Skeletal muscle tissue (tissue), 4 donors: ENCODE measurements around the gene PRKG1. TPM values are rescaled to one million over a fixed set of nuclear protein-coding genes. Genes with fewer than 3 reads are reported as not detected.
A peak's percentile ranks its signal among the peaks of the same experiment; 100 is the strongest.
"Not testable (repeated sequence)": the region's sequence is repeated elsewhere in the genome, so short reads cannot be mapped to it uniquely, and the experiment has no call there.

ENCODE experiments used
- H3K27ac ChIP-seq: one replicate; pipeline ENCODE4 v1.7.0; 2013; ENCODE audit warnings: mild to moderate bottlenecking, low read depth, low read length, inconsistent platforms
- H3K27me3 ChIP-seq, 3 donors: one replicate each; pipeline ENCODE4 v1.7.0; 2013; ENCODE audit warnings: low read length in 3 of 3; ENCODE audit not compliant: control insufficient read depth in 3 of 3, insufficient read depth in 3 of 3
- H3K36me3 ChIP-seq, 3 donors: one replicate each; pipeline ENCODE4 v1.7.0; 2013; ENCODE audit warnings: low read length in 3 of 3; ENCODE audit not compliant: control insufficient read depth in 3 of 3, insufficient read depth in 3 of 3
- H3K4me1 ChIP-seq, 3 donors: one replicate each; pipeline ENCODE4 v1.7.0; 2013; ENCODE audit warnings: low read length in 3 of 3, mild to moderate bottlenecking in 3 of 3; ENCODE audit not compliant: control insufficient read depth in 3 of 3, insufficient read depth in 3 of 3
- H3K4me3 ChIP-seq, 3 donors: one replicate each; pipeline ENCODE4 v1.7.0; 2013; ENCODE audit warnings: low read length in 3 of 3
- H3K9ac ChIP-seq, 3 donors: one replicate each; pipeline ENCODE4 v1.7.0; 2013; ENCODE audit warnings: low read length in 3 of 3, mild to moderate bottlenecking in 3 of 3, moderate library complexity in 2 of 3, low read depth in 1 of 3
- H3K9me3 ChIP-seq, 3 donors: one replicate each; pipeline ENCODE4 v1.7.0; 2013; ENCODE audit warnings: low read length in 3 of 3; ENCODE audit not compliant: control insufficient read depth in 3 of 3
- total RNA-seq: library from RNA; depleted of rRNA; stranded (reverse); fragments of >200 nt; gene quantifications from one replicate; pipeline ENCODE4 v1.2.3, GENCODE V29; 2014
- donor health status: Osteomylitis.

Gene PRKG1
- total RNA-seq, 1 donor from 2014 or later = 44.9 TPM

GRCh38 chr10:52197098-52197497 is 1122.8 kb downstream of the PRKG1 start:
- H3K36me3 ChIP-seq = no peaks in the 10 kb centered on the region
- peaks cover 0 to 5% (median 0%) of the 10 kb centered on the region in 3 donors for H3K4me1 ChIP-seq
- H3K27ac ChIP-seq = peak overlapping the region; percentile 61
- peak overlapping the region in 2 of 3 donors; percentile 2 to 34 for H3K9ac ChIP-seq
- no peaks in the 10 kb centered on the region for H3K27me3 ChIP-seq
- H3K4me3 ChIP-seq = peak overlapping the region in 2 of 3 donors; percentile 1 to 2
- H3K9me3 ChIP-seq = no peaks in the 10 kb centered on the region

GRCh38 chr10:52198540-52198939 is 1124.3 kb downstream of the PRKG1 start:
- Histone ChIP-seq H3K27me3 (no peaks in the 10 kb centered on the region), H3K27ac (no peak overlapping the region), H3K4me3 (no peak overlapping the region), H3K4me1 (peaks cover 0 to 5% (median 0%) of the 10 kb centered on the region in 3 donors), H3K9me3 (no peaks in the 10 kb centered on the region), H3K36me3 (no peaks in the 10 kb centered on the region), H3K9ac (no peak overlapping the region)

DNA sequence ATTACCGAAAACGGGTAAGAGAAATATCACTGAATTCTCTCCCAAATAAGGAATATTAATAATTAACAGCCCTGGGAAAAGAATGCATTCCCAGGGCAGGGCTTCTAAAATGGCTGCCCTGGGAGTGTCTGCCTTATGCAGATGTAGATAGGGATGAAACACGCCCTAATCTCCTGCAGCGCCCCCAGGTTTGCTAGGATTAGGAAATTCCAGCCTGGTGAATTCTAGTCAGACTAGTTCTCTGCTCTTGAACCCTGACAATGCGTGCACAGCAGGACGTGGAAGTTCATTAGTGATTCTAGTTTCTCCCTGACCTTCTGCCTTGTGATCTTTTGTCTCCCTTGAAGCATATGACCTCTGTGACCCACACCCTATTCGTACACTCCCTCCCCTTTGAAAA is 1130.6 kb downstream of the PRKG1 start:
- not testable (repeated sequence) for H3K36me3 ChIP-seq, H3K9ac ChIP-seq, H3K9me3 ChIP-seq, H3K4me3 ChIP-seq, H3K27ac ChIP-seq, H3K27me3 ChIP-seq
- peaks cover 0 to 16% (median 10%) of the 10 kb centered on the region in 3 donors for H3K4me1 ChIP-seq

GRCh38 chr10:52208365-52208764 is 1134.1 kb downstream of the PRKG1 start:
- no peak overlapping the region for H3K9ac ChIP-seq

GRCh38 chr10:52210161-52210560 is 1135.9 kb downstream of the PRKG1 start:
- peaks cover 0 to 29% (median 13%) of the 10 kb centered on the region in 3 donors for H3K4me1 ChIP-seq
- H3K9ac ChIP-seq = no peak overlapping the region
- H3K4me3 ChIP-seq = no peak overlapping the region
- H3K36me3 ChIP-seq = no peaks in the 10 kb centered on the region
- H3K27ac ChIP-seq = no peak overlapping the region
- no peaks in the 10 kb centered on the region for H3K27me3 ChIP-seq
- H3K9me3 ChIP-seq = no peaks in the 10 kb centered on the region

More at GRCh38 chr10:52208365-52208764, 1134.1 kb downstream of the PRKG1 start:
- H3K27ac ChIP-seq = no peak overlapping the region
- peaks cover 0 to 26% (median 13%) of the 10 kb centered on the region in 3 donors for H3K4me1 ChIP-seq
- H3K36me3 ChIP-seq = no peaks in the 10 kb centered on the region
- no peaks in the 10 kb centered on the region for H3K9me3 ChIP-seq
- no peaks in the 10 kb centered on the region for H3K27me3 ChIP-seq
- no peak overlapping the region for H3K4me3 ChIP-seq

DNA sequence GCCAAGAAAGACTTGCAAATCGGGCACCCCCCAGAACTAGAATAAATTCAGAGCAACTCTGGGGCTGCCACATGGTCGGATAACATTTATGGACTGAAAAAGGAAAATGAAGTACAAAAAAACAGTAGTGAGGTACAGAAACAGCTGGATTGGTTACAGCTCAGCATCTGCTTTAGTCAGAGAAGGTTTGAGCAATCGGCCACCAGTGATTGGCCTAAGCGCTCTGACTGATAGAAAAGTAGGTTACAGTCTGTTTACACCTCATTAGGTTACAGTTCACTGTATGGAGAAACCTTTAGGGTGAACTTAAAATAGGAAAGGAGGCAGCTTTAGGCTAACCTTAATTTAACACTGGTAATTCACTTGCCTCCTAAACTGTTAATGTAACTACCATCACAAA is 1137.8 kb downstream of the PRKG1 start:
- Histone ChIP-seq H3K9me3 (no peaks in the 10 kb centered on the region), H3K4me1 (peaks cover 4 to 31% (median 13%) of the 10 kb centered on the region in 3 donors), H3K27ac (peak overlapping the region; percentile 1), H3K9ac (no peak overlapping the region), H3K27me3 (no peaks in the 10 kb centered on the region), H3K36me3 (no peaks in the 10 kb centered on the region), H3K4me3 (no peak overlapping the region)

DNA sequence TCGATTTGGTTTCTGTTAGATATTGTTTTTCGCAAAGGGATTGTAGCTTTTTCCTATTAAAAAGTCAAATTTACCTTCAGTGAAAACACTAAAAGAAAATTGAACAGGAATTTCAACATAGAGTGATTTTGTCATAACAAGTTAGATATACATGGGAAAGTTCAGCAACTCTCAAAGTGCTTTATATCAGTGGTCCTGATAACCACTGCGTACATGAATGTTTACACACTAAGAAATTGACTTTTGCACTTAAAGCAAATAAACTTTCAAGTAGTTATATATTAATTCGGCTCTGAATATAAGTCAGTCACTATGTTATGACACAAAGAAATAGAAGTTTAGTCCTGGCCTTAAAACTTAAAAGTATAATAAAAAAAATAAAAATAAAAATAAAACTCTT is 1138.5 kb downstream of the PRKG1 start:
- peaks cover 5 to 24% (median 10%) of the 10 kb centered on the region in 3 donors for H3K4me1 ChIP-seq

DNA sequence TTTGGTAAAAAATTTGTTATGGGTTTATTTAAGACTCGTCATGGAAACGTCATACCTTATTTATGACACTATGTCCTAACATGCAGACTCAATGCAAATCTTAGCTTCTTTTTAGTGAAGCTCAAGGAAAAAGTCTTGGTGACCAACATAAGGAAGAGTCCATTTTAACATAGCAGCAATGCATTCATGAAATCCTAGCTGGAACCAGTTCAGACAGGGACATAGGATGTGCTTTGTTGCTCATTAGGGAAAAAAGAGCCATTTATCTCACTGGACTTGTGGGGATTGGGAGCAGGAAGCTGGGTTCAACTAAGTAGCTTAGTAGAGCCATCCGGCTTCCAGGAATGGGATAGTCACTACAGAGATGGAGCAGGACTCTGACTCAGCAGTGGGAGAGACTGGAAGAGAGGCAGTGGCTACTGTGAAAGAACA is 1139.0 kb downstream of the PRKG1 start:
- Histone ChIP-seq H3K9me3 (no peaks in the 10 kb centered on the region), H3K4me3 (no peak overlapping the region), H3K9ac (no peak overlapping the region), H3K27me3 (no peaks in the 10 kb centered on the region), H3K36me3 (no peaks in the 10 kb centered on the region), H3K27ac (peak overlapping the region; percentile 14), H3K4me1 (peaks cover 5 to 22% (median 10%) of the 10 kb centered on the region in 3 donors)

More for the DNA sequence above, 1138.5 kb downstream of the PRKG1 start:
- H3K4me3 ChIP-seq = no peak overlapping the region
- H3K27me3 ChIP-seq = no peaks in the 10 kb centered on the region
- H3K36me3 ChIP-seq = no peaks in the 10 kb centered on the region
- peak overlapping the region; percentile 1 for H3K27ac ChIP-seq
- no peak overlapping the region for H3K9ac ChIP-seq
- H3K9me3 ChIP-seq = no peaks in the 10 kb centered on the region

DNA sequence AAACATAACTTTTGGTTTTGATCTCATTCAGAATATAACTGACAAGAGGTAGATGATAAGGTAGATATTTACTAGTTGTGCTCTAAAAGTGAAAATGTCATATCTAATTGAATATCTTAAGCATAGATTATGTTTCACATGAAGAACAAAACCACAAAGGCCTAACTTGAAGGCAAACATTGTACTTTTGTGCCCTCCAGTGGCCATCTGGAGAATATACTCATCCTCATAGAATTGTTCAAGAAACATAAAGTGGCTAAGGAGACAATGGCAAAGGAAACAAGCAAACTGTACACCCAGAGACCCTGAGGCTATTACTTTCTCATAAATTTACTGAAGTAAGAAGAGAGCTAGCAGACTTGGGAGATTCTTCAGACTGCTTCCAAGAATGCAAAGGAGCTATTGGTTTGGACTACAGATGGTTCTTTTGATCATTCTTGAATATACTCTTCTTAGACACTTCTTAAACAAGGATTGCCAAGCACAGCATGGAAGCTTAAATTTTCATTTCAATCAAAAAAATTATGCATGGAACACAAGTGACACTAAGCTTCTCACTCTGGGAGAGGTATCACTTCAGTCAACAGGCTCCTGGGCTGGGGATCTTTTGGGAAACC is 1141.6 kb downstream of the PRKG1 start:
- Histone ChIP-seq H3K9ac (no peak overlapping the region), H3K4me1 (peaks cover 5 to 16% (median 10%) of the 10 kb centered on the region in 3 donors), H3K36me3 (no peaks in the 10 kb centered on the region), H3K9me3 (no peaks in the 10 kb centered on the region), H3K27me3 (no peaks in the 10 kb centered on the region), H3K4me3 (no peak overlapping the region), H3K27ac (peak overlapping the region; percentile 61)

- Histone ChIP-seq H3K4me1 (peaks cover 5 to 16% (median 10%) of the 10 kb centered on the region in 3 donors), H3K36me3 (no peaks in the 10 kb centered on the region), H3K27ac (peak overlapping the region; percentile 61), H3K27me3 (no peaks in the 10 kb centered on the region), H3K9ac (peak overlapping the region in 2 of 3 donors; percentile 17 to 51), H3K4me3 (no peak overlapping the region), H3K9me3 (no peaks in the 10 kb centered on the region)
These were observed 1142.6 kb downstream of the PRKG1 start for GRCh38 chr10:52216852-52217251.
